Tibial artery (tissue), 4 donors: Measurements from ENCODE around the gene GCLC.

Source experiments
- DNase-seq, 2 donors: peaks; one replicate each; pipeline ENCODE4 v3.0.0-alpha.2; 2019
- H3K27ac ChIP-seq, 2 donors: fragments of 200-600 bp; sonication (generic) in 1 of 2; 1 replicate in 1 of 2; 2 replicates in 1 of 2; pipeline ENCODE4 v1.5.1; 2018 to 2019; ENCODE audit warnings: mild to moderate bottlenecking in 1 of 2
- H3K27me3 ChIP-seq, 2 donors: fragments of 200-600 bp; sonication (generic) in 1 of 2; one replicate each; pipeline versions ENCODE4 v1.5.1 to v1.6.0; 2016 to 2019
- H3K36me3 ChIP-seq, 3 donors: fragments of 200-600 bp; sonication (generic) in 2 of 3; one replicate each; pipeline ENCODE4 v1.5.1; 2016 to 2019; ENCODE audit warnings: mild to moderate bottlenecking in 2 of 3
- H3K4me1 ChIP-seq, 4 donors: fragments of 200-600 bp; sonication (generic) in 2 of 4; 1 replicate in 3 of 4; 2 replicates in 1 of 4; pipeline ENCODE4 v1.5.1; 2016 to 2019
- H3K4me3 ChIP-seq, 2 donors: fragments of 200-600 bp; sonication (generic) in 1 of 2; 1 replicate in 1 of 2; 2 replicates in 1 of 2; pipeline ENCODE4 v1.5.1; 2018 to 2019; ENCODE audit warnings: mild to moderate bottlenecking in 2 of 2
- H3K9me3 ChIP-seq, 3 donors: fragments of 200-600 bp; sonication (generic) in 1 of 3; one replicate each; pipeline ENCODE4 v1.5.1; 2016 to 2019
- CTCF ChIP-seq, 2 experiments: fragments of 200-600 bp in 1 of 2; fragments of 450-650 bp in 1 of 2; IDR thresholded peaks; one replicate each; pipeline ENCODE4 v1.5.1; 2017 to 2019; ENCODE audit warnings: antibody characterized with exemption in 2 of 2, mild to moderate bottlenecking in 1 of 2, moderate library complexity in 1 of 2
- intact Hi-C: fragments of 100-400 bp; cut with DNase I; formaldehyde crosslinking; loops from one replicate; pipeline ENCODE4 v1.15.0; 2023; ENCODE audit warnings: low total_unique reads

The GCLC gene

GRCh38 chr6:53536561-53536960 lies 8.3 kb downstream of the GCLC start:
- Histone ChIP-seq H3K4me1 (peaks cover 0 to 5% (median 0%) of the 10 kb centered on the region in 4 donors), H3K27me3 (no peaks in the 10 kb centered on the region), H3K4me3 (no peak overlapping the region), H3K27ac (no peak overlapping the region), H3K9me3 (no peaks in the 10 kb centered on the region), H3K36me3 (no peaks in the 10 kb centered on the region)
- intact Hi-C loops: no loop called here
- no peak for DNase-seq
- TF ChIP-seq CTCF (IDR thresholded peaks at IDR 0.05): no peak

GRCh38 chr6:53532942-53533341 lies 12.0 kb downstream of the GCLC start:
- H3K27ac ChIP-seq: no peak overlapping the region
- no peak for DNase-seq
- intact Hi-C loops: no loop called here
- no peak overlapping the region for H3K4me3 ChIP-seq
- no peaks in the 10 kb centered on the region for H3K36me3 ChIP-seq
- no peak for TF ChIP-seq CTCF (IDR thresholded peaks at IDR 0.05)
- no peaks in the 10 kb centered on the region for H3K9me3 ChIP-seq
- H3K27me3 ChIP-seq: no peaks in the 10 kb centered on the region
- H3K4me1 ChIP-seq: peaks cover 0 to 5% (median 0%) of the 10 kb centered on the region in 4 donors

GRCh38 chr6:53532061-53532797 lies 12.7 kb downstream of the GCLC start:
- Histone ChIP-seq H3K36me3 (no peaks in the 10 kb centered on the region), H3K9me3 (no peaks in the 10 kb centered on the region), H3K27ac (no peak overlapping the region), H3K4me1 (peaks cover 0 to 5% (median 0%) of the 10 kb centered on the region in 4 donors), H3K4me3 (no peak overlapping the region), H3K27me3 (no peaks in the 10 kb centered on the region)
- no peak for TF ChIP-seq CTCF (IDR thresholded peaks at IDR 0.05)
- intact Hi-C loops: no loop called here
- DNase-seq: no peak

GRCh38 chr6:53530780-53531386 lies 14.0 kb downstream of the GCLC start:
- intact Hi-C loops: no loop called here
- no peak overlapping the region for H3K4me3 ChIP-seq
- TF ChIP-seq CTCF (IDR thresholded peaks at IDR 0.05): no peak
- H3K27me3 ChIP-seq: no peaks in the 10 kb centered on the region
- H3K4me1 ChIP-seq: peaks cover 0 to 5% (median 0%) of the 10 kb centered on the region in 4 donors
- H3K27ac ChIP-seq: no peak overlapping the region
- DNase-seq: no peak
- no peaks in the 10 kb centered on the region for H3K36me3 ChIP-seq
- H3K9me3 ChIP-seq: no peaks in the 10 kb centered on the region

- DNase-seq: no peak
- H3K9me3 ChIP-seq: no peaks in the 10 kb centered on the region
- intact Hi-C loops: no loop called here
- no peak overlapping the region for H3K4me3 ChIP-seq
- no peaks in the 10 kb centered on the region for H3K27me3 ChIP-seq
- TF ChIP-seq CTCF (IDR thresholded peaks at IDR 0.05): no peak
- no peak overlapping the region for H3K27ac ChIP-seq
- peaks cover 0 to 5% (median 0%) of the 10 kb centered on the region in 4 donors for H3K4me1 ChIP-seq
- no peaks in the 10 kb centered on the region for H3K36me3 ChIP-seq
Observed at GRCh38 chr6:53530346-53530745, 14.6 kb downstream of the GCLC start.
